ENCODE data around the gene THSD1.

THSD1 gene, protein sequence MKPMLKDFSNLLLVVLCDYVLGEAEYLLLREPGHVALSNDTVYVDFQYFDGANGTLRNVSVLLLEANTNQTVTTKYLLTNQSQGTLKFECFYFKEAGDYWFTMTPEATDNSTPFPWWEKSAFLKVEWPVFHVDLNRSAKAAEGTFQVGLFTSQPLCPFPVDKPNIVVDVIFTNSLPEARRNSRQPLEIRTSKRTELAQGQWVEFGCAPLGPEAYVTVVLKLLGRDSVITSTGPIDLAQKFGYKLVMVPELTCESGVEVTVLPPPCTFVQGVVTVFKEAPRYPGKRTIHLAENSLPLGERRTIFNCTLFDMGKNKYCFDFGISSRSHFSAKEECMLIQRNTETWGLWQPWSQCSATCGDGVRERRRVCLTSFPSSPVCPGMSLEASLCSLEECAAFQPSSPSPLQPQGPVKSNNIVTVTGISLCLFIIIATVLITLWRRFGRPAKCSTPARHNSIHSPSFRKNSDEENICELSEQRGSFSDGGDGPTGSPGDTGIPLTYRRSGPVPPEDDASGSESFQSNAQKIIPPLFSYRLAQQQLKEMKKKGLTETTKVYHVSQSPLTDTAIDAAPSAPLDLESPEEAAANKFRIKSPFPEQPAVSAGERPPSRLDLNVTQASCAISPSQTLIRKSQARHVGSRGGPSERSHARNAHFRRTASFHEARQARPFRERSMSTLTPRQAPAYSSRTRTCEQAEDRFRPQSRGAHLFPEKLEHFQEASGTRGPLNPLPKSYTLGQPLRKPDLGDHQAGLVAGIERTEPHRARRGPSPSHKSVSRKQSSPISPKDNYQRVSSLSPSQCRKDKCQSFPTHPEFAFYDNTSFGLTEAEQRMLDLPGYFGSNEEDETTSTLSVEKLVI

DNA sequence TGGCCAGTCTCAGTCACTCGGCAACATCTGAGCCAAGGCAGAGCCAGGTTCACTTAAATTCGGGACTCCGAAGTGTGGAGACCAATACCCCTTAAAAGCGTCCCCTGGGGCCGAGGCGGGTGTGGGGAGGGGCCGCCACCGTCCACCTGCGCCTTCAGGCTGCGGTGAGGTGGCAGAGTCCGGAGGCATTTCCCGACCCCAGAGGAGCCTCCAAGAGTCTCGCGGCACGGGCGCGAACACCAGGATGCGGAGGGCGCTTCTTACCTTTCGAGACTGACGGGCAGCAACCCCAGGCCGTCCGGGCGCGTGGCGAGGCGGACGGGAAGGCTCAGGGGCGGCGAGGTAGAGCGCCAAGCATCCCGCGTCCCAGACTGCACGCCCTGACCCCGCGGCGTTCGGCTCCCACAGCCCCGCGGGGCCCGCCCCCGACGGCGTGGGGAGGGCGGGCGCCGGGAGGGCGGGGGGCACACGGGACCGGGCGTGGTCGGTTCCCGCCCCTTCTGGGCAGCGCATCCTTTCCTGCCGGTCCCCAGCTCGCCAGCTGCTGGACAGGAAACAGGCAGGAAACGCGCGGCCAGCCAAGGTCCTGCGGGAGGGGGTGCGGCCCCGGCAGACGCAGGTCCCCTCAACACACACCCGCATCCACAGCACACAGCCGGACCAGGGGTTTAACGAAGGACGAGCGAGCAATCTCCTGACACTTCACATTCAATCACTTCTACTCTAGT is at the start of gene THSD1:
Gene THSD1, minus strand, starts transcription at position 406 of the 728 bp plus-strand sequence. CDS start 3,572 bp downstream, outside the sequence.
- peak; percentile 37 for DNase-seq

DNA sequence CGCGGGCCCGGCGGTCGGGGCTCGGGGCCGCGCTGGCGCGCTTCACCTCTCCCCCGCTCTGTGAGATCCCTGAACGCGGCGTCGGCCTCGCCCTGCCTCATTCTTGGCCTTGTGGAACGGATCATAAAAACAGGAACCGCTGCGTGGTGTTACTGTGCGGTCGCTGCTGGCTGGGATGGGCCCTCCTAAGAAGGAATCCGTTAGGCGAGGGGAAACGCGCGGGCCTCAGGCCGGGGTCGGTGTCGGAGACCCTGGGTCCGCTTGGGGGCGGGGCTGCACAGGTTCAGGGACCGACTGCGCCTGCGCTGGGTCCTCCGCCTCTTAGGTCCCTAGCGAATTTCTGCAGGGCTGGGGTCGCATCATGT is 49.7 kb upstream of the THSD1 start:
- peak; percentile 89 for DNase-seq

DNA sequence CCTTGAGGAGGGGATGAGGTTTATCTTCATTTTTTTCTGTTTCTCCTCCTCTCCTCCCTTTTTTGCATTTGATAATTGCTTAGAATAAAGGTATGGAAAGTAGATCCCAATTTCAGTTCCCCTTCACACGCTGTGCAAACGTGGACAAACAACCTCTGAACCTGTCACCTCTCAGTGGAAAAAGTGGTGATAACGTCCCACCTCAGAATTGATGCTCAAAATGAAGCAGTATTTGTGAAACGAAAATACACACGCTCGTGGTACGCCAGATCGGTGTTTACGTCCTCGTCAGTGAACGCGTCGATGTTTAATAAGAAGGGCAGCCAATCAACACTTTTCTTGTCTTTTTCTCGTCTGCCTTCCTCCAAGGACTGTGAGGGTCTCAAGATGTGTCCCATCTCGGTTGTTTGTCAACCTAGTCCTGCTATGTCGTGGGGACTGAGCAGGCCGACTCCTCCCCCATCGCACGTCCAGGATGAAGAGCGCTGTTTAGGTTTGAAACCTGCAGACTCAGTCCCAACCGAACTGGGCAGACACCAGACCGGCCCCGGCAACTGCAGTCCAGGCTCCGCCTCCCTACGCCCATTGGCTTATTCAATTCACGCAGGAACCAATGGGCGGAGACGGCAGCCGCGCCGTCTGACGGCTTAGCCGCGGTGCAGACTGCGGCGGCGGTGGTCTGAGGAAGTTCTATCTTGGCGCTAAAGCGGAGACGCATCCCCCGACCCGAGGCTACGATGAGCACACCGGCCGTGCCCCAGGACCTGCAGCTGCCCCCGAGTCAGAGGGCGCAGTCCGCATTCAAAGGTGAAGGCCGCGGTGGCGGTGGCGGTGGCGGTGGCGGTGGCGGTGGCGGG is 49.1 kb upstream of the THSD1 start, which contains the start of gene CKAP2:
Gene CKAP2, plus strand, starts transcription at position 659 of the 857 bp plus-strand sequence. Its CDS starts 79 bp downstream, at position 738.
- peak; percentile 93 for DNase-seq

DNA sequence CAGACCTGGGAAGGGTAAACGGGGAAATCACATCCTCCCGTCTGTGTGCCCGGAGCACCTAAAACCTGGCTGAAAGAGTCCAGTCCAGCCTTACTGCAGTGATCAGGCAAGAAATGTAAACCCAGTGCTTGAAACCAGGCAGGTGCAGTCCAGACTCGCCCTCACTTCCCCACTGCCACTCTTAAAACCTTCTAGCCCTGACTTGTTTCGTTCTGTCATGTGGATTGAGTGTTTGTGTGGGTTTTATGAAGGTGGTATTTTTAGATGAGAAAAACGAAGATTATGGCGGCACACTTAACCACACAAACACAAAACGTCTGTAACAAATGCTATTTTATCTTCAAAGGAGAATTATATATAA is 48.5 kb upstream of the THSD1 start:
- DNase-seq = no peak

- no peak for DNase-seq
These were observed 46.5 kb upstream of the THSD1 start for GRCh38 chr13:52452470-52452869.

DNA sequence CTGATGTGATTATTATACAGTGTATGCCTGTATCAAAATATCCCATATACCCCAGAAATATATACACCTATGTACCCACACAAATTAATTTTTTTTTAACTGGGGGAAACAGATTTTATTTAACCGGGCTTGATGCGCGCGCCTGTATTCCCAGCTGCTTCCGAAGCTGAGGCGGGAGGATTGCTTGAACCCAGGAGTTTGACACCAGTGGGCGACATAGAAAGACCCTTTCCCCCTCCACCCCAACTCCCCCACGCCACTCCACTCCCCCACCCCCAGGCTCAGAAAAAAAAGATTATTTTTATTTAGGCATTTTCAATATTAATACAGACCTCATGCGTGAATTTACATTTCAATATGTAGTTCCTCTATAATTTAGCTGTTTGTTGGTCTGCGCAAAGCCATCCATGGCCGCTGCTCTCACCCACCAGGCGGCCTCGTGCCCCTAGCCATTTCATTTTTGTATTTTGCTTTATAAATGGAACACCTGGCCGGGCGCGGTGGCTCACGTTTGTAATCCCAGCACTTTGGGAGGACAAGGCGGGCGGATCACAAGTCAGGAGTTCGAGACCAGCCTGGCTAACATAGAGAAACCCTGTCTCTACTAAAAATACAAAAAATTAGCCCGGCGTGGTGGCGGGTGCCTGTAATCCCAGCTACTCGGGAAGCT is 45.3 kb upstream of the THSD1 start:
- DNase-seq = no peak

GRCh38 chr13:52450793-52451116 is 44.8 kb upstream of the THSD1 start:
- no peak for DNase-seq

DNA sequence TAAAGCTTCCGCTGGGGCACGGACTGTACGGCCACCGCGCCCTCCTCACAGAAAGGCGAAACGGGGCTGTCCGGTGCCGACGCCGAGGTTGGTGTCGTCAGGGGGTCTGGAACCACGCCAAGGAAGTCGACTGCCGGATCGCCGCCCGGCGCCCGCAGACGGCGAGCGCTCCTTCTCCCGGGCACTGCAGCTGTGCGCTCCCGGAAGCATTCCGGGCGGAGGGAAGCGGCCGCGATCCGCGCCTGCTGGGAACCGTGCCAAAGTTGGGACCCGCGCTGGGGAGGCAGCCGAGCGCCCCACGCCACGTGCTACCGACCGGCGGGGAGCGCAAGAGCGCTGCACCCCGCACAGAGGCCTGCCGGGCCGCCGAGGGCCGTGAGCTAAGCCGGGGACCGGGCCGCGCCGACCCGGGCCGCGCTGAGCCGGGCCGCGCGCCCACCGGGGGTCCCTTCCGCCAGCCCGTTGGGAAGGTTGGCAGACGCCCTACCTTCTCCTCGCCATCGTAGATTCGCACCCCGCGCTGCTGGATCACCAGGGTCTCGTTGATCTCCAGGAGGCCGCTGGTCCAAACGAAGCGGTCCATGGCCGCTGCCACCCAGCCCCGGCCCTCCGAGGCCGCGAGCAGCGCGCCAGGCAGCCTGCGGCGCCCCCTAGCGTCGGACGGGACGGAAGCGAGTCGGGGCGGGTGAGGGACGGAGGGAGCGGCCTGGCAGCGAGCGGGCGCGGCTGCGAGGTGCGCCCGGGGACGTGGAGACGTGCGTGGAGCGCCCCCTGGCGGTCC is 44.2 kb upstream of the THSD1 start, which contains the start of gene VPS36:
Gene VPS36, minus strand, starts transcription at position 623 of the 781 bp plus-strand sequence. Its CDS starts 40 bp downstream, at position 583.
- DNase-seq = peak; percentile 97

DNA sequence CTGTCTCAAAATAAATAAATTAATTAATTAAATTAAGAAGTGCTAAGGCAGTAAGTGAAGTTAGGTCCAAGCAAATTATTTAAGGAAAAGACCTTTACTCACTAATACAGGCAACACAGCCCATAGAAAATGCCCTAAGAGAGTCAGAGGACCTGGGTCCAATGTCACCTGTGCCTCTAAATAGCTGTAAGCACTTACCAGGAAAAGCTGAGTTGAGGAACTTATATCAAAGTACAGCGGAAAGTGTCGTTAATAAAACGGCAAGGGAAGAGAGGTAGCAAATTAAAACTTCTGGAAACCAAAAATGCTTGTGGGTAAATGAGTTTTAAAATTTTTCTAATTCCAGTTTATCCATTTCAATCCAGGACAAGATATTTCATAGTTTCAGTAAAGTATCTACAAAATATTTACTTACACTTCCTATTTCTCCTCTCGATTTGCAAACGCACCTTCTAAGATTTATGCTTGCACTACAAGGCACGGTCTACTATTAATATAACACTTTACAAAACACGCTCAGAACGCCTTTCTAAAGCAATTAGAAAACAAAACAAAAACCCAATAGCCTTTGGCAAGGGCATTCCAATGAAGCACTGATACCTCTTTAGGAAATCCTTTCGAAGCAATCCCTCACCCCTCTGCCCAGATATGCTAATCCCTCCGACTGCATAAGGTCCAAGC is 43.5 kb upstream of the THSD1 start:
- DNase-seq = no peak

DNA sequence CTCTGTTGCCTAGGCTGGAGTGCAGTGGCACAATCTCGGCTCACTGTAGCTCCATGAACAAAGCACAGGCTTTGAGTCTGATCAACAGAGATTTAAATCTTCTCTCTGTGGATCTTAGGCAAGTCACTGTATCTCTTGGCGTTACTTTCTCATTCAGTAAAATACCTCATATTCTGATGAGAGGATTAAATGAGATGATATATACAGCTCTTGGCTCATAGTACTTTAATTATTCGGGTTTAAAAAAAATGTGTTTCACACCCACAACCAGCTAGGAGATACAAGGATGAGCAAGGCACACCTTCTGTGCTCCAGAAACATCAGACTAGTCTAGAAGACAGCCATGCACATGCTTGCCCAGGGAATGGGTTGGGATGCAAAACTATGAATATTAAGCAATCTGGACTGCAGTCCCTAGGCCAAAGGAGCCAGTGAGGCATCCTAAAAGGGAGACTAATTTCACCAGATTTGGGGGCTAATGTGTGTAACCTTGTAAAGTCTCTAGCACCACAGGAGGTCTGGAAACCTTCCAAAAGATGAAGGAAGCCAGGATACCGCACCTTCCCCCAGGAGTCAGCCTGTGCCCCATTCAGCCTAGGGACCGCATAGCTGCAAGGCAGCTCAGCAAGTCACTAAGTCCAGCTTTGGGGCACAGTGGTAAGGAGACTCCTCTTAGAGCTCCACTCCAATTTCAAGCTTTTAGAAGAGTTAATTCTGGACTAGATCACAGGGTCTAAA is 42.0 kb upstream of the THSD1 start:
- no peak for DNase-seq

GRCh38 chr13:52447354-52447753 is 41.4 kb upstream of the THSD1 start:
- DNase-seq = no peak

- no peak for DNase-seq
These were observed 40.3 kb upstream of the THSD1 start for GRCh38 chr13:52446265-52446664.

- no peak for DNase-seq
These were observed 26.5 kb upstream of the THSD1 start for GRCh38 chr13:52432456-52432855.

GRCh38 chr13:52428295-52428694 is 22.3 kb upstream of the THSD1 start:
- DNase-seq = no peak

- no peak for DNase-seq
These were observed 15.2 kb upstream of the THSD1 start for GRCh38 chr13:52421216-52421615.

DNA sequence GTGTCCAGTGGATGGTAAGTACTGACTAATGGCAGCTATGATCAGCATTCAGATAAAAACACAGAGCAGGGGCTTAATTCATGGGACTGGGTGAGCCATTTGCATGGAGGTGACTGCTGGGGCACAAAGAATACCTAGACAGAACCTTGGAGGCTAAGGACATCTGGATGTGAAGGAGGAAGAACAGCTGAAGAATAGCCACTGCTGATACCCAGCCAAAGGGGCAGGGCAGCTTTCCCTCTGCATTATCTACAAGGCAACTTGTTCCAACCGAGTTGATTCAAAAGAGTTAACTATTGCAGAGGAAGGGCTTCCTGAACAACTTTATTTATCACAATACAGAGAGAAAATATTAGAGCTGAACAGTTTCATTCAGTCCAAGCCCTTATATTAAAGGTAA is 13.1 kb upstream of the THSD1 start:
- DNase-seq = no peak

- no peak for DNase-seq
These were observed 9.0 kb upstream of the THSD1 start for GRCh38 chr13:52414963-52415362.

GRCh38 chr13:52414051-52414450 is 8.1 kb upstream of the THSD1 start:
- DNase-seq = no peak

GRCh38 chr13:52412128-52412527 is 6.2 kb upstream of the THSD1 start:
- DNase-seq = no peak

DNA sequence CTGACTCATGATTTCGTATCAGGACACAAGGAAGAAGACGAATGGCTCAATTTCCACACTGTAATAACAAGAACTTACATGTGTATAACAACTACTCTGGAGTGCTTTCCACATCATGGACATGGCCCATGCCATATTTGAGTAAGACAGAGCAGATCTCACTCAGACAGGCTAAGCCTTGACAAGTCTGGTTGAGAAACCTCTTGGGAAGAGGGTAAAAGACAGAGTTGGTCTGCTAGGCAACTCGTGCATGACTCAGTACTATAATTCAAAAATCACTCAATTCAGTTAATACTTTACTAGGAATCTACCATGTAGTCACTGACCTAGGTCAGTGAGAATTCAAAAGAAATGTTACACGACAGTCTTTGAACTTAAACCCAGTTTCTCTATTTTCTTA is 5.7 kb upstream of the THSD1 start:
- DNase-seq = no peak

Data from stimulated activated CD8-positive, alpha-beta memory T cell treated with anti-CD3 and anti-CD28 coated beads, Interleukin-4, amount 100 ng/mL, for 48 hours (primary cell).